Measurements from ENCODE around the gene HOXC10.

Gene HOXC10

GRCh38 chr12:53984901-53985691 is at the start of gene HOXC10:
HOXC10 (plus strand) TSS chr12:53985146; CDS start chr12:53985260, 114 bp downstream.
- peak; percentile 22 for DNase-seq (ENCODE audit: low read depth)
- TF ChIP-seq CTCF (conservative IDR thresholded peaks at IDR 0.05; ENCODE audit: low read depth, low read length) = peak; percentile 25
- H3K4me3 ChIP-seq (ENCODE audit: low read depth, low read length) = no peak within 1 kb of the TSS

- H3K4me3 ChIP-seq (ENCODE audit: low read depth, low read length) = no peak overlapping the region
- DNase-seq (ENCODE audit: low read depth) = no peak
- no peak for TF ChIP-seq CTCF (conservative IDR thresholded peaks at IDR 0.05; ENCODE audit: low read depth, low read length)
Observed at GRCh38 chr12:53935383-53936341, 49.3 kb upstream of the HOXC10 start.

- no peak overlapping the region for H3K4me3 ChIP-seq (ENCODE audit: low read depth, low read length)
- DNase-seq (ENCODE audit: low read depth) = no peak
- TF ChIP-seq CTCF (conservative IDR thresholded peaks at IDR 0.05; ENCODE audit: low read depth, low read length) = no peak
Observed at GRCh38 chr12:53937099-53937498, 47.8 kb upstream of the HOXC10 start.

GRCh38 chr12:53937596-53938325 is 47.2 kb upstream of the HOXC10 start:
- H3K4me3 ChIP-seq (ENCODE audit: low read depth, low read length) = no peak overlapping the region
- no peak for TF ChIP-seq CTCF (conservative IDR thresholded peaks at IDR 0.05; ENCODE audit: low read depth, low read length)
- no peak for DNase-seq (ENCODE audit: low read depth)

GRCh38 chr12:53938326-53939140 is 46.4 kb upstream of the HOXC10 start, which contains the start of gene HOXC13:
HOXC13 (plus strand) TSS chr12:53938831; CDS start chr12:53938907, 76 bp downstream.
- no peak for TF ChIP-seq CTCF (conservative IDR thresholded peaks at IDR 0.05; ENCODE audit: low read depth, low read length)
- no peak for DNase-seq (ENCODE audit: low read depth)

More at GRCh38 chr12:53938326-53939140, 46.4 kb upstream of the HOXC10 start, which contains the start of gene HOXC13:
- no peak within 1 kb of the TSS for H3K4me3 ChIP-seq (ENCODE audit: low read depth, low read length)
